Endometrial microvascular endothelial cells (primary cell): ENCODE data around the gene ATP13A2. TPM values are rescaled to one million over a fixed set of nuclear protein-coding genes. Genes with fewer than 3 reads are reported as not detected.

ENCODE experiments used
- in situ Hi-C: cut with HindIII; loops from 2 replicates; pipeline ENCODE4 v1.10.0; 2017; ENCODE audit warnings: low sequenced_read_pairs, low pct_unique_long_range_greater_than_20kb; ENCODE audit errors: inconsistent ontology term
- total RNA-seq: library from RNA; depleted of rRNA; stranded (reverse); fragments of >200 nt; gene quantifications from one replicate; pipeline ENCODE4 v1.2.3, GENCODE V29; 2015; ENCODE audit errors: inconsistent ontology term

Gene ATP13A2
- total RNA-seq, 1 donor from 2014 or later = 66.2 TPM

GRCh38 chr1:17039522-17039921, 27.8 kb upstream of the ATP13A2 start:
- in situ Hi-C loops = no loop called here

GRCh38 chr1:17033481-17033880, 21.8 kb upstream of the ATP13A2 start:
- in situ Hi-C loops = no loop called here

GRCh38 chr1:17032741-17033140, 21.0 kb upstream of the ATP13A2 start:
- in situ Hi-C loops = no loop called here

GRCh38 chr1:17031436-17031835, 19.7 kb upstream of the ATP13A2 start:
- in situ Hi-C loops = no loop called here

- in situ Hi-C loops = no loop called here
These were observed 18.5 kb upstream of the ATP13A2 start for GRCh38 chr1:17030206-17030605.

- in situ Hi-C loops = no loop called here
These were observed 17.0 kb upstream of the ATP13A2 start for GRCh38 chr1:17028662-17029188.

- in situ Hi-C loops = no loop called here
These were observed 16.2 kb upstream of the ATP13A2 start for GRCh38 chr1:17027900-17028299.

GRCh38 chr1:17027403-17027802, 15.7 kb upstream of the ATP13A2 start:
- in situ Hi-C loops = no loop called here

GRCh38 chr1:17024721-17025120, 13.0 kb upstream of the ATP13A2 start:
- in situ Hi-C loops = no loop called here

- in situ Hi-C loops = no loop called here
These were observed 11.8 kb upstream of the ATP13A2 start for GRCh38 chr1:17023573-17023972.

- in situ Hi-C loops = no loop called here
These were observed 11.4 kb upstream of the ATP13A2 start for GRCh38 chr1:17023102-17023501.

- in situ Hi-C loops = no loop called here
These were observed 10.2 kb upstream of the ATP13A2 start for GRCh38 chr1:17021896-17022295.

GRCh38 chr1:17020502-17020901, 8.8 kb upstream of the ATP13A2 start:
- in situ Hi-C loops = no loop called here

GRCh38 chr1:17018849-17019248, 7.1 kb upstream of the ATP13A2 start:
- in situ Hi-C loops = no loop called here

- in situ Hi-C loops = no loop called here
These were observed 5.7 kb upstream of the ATP13A2 start for GRCh38 chr1:17017435-17017834.

GRCh38 chr1:17016317-17016661, 4.6 kb upstream of the ATP13A2 start:
- in situ Hi-C loops = no loop called here

- in situ Hi-C loops = no loop called here
These were observed 3.2 kb upstream of the ATP13A2 start for GRCh38 chr1:17014671-17015567.

- in situ Hi-C loops = no loop called here
These were observed 2.0 kb upstream of the ATP13A2 start for GRCh38 chr1:17013491-17014320.

GRCh38 chr1:17012775-17013490, 1.2 kb upstream of the ATP13A2 start:
- in situ Hi-C loops = no loop called here
